Calu3 (cell line): ENCODE measurements around the gene FSTL1. TPM values are rescaled to one million over a fixed set of nuclear protein-coding genes. Genes with fewer than 3 reads are reported as not detected.

Experiments
- BruUV-seq: library from RNA; stranded (reverse); fragments of 400-500 nt; replicated peaks from 2 replicates; lab custom pipeline; 2021; lab: Mats Ljungman, UMichigan
- CTCF ChIA-PET: fragments of 300-600 bp; sonication (Branson Sonifier 250); formaldehyde crosslinking; loops from one replicate; lab custom pipeline; 2022; ENCODE audit warnings: antibody characterized with exemption; lab: Charles Lee
- DNase-seq: peaks from one replicate; pipeline ENCODE4 v3.0.0; 2022
- H3K27ac Mint-ChIP-seq: one replicate; pipeline ENCODE4 v1.8.0; 2022; ENCODE audit warnings: mixed read lengths; ENCODE audit not compliant: unreplicated experiment
- H3K27me3 Mint-ChIP-seq: one replicate; pipeline ENCODE4 v1.8.0; 2022; ENCODE audit warnings: mixed read lengths; ENCODE audit not compliant: unreplicated experiment
- H3K36me3 Mint-ChIP-seq: one replicate; pipeline ENCODE4 v1.8.0; 2022; ENCODE audit warnings: mild to moderate bottlenecking, moderate library complexity, mixed read lengths; ENCODE audit not compliant: insufficient read depth, unreplicated experiment
- H3K4me1 Mint-ChIP-seq: one replicate; pipeline ENCODE4 v1.8.0; 2022; ENCODE audit warnings: mild to moderate bottlenecking, low read depth, mixed read lengths; ENCODE audit not compliant: unreplicated experiment
- H3K4me3 Mint-ChIP-seq: one replicate; pipeline ENCODE4 v1.8.0; 2022; ENCODE audit warnings: mild to moderate bottlenecking, low read depth, moderate library complexity, mixed read lengths; ENCODE audit not compliant: unreplicated experiment
- H3K9me3 Mint-ChIP-seq: one replicate; pipeline ENCODE4 v1.8.0; 2022; ENCODE audit warnings: low read depth, mixed read lengths; ENCODE audit not compliant: unreplicated experiment
- intact Hi-C: fragments of 100-400 bp; cut with micrococcal nuclease; formaldehyde crosslinking; loops from one replicate; pipeline ENCODE4 v1.10.0; 2022; ENCODE audit not compliant: unreplicated experiment
- total RNA-seq: library from RNA; stranded (reverse); gene quantifications from 2 replicates; pipeline ENCODE4 v1.2.3, GENCODE V29; 2022
- TF ChIP-seq, protein P1 (sequence below): fragments of 200-600 bp; IDR thresholded peaks from one replicate; pipeline ENCODE4 v1.8.0; 2022; ENCODE audit warnings: antibody characterized with exemption; ENCODE audit not compliant: unreplicated experiment

Gene FSTL1
- total RNA-seq, 1 experiment from 2014 or later, result 18.5 TPM

DNA sequence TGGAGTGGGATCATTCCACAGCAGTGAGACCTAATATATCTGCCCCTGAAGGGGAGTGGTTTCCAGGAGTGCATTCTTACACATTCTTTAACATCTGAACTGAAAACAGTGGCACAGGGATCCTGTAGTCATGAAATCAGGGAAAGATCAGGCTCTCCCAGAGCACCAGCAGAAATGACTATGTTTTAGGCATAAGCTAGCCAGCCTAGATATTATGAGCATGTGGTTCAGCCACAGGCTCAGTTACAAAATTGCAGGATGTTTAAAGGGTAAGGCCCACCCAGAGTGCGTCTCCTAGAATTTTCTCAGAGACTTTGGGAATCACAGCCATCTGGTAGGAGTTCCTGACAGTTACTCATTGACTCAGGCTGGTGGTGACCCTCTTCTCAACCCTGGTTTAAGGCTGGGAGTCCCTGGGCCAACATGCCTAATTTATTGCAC, 20.9 kb downstream of the FSTL1 start:
- BruUV-seq, result no TSS peak
- TF ChIP-seq, protein P1, sequence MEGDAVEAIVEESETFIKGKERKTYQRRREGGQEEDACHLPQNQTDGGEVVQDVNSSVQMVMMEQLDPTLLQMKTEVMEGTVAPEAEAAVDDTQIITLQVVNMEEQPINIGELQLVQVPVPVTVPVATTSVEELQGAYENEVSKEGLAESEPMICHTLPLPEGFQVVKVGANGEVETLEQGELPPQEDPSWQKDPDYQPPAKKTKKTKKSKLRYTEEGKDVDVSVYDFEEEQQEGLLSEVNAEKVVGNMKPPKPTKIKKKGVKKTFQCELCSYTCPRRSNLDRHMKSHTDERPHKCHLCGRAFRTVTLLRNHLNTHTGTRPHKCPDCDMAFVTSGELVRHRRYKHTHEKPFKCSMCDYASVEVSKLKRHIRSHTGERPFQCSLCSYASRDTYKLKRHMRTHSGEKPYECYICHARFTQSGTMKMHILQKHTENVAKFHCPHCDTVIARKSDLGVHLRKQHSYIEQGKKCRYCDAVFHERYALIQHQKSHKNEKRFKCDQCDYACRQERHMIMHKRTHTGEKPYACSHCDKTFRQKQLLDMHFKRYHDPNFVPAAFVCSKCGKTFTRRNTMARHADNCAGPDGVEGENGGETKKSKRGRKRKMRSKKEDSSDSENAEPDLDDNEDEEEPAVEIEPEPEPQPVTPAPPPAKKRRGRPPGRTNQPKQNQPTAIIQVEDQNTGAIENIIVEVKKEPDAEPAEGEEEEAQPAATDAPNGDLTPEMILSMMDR, result no peak
- Mint-ChIP-seq H3K4me3 (no peak overlapping the region), H3K27me3 (no peaks in the 10 kb centered on the region), H3K36me3 (no peaks in the 10 kb centered on the region), H3K9me3 (peaks cover 3% of the 10 kb centered on the region), H3K4me1 (peaks cover 23% of the 10 kb centered on the region), H3K27ac (no peak overlapping the region)
- no peak for DNase-seq
- CTCF ChIA-PET, result no interaction called here
- intact Hi-C loops, result no loop called here

DNA sequence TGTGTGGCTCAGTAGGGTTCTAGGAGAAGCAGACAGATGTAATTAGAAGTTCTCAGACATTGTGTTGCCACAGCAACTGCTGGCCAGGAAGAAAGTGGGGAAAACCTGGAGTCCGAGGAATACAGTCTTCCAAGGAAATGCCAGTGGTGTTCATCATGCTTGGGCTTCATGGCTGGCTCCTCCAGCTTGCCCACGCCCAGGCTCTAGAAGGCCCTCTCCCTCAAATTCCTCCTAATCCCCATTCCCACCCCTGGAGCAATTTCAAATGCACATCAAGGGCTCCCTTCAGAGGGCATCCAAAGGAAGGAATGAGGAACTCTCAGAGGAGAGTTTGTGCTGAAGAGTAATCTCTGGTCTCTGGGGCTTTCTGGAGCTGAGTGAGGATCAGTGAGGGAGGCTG, 21.9 kb downstream of the FSTL1 start:
- CTCF ChIA-PET, result no interaction called here
- no peak for DNase-seq

DNA sequence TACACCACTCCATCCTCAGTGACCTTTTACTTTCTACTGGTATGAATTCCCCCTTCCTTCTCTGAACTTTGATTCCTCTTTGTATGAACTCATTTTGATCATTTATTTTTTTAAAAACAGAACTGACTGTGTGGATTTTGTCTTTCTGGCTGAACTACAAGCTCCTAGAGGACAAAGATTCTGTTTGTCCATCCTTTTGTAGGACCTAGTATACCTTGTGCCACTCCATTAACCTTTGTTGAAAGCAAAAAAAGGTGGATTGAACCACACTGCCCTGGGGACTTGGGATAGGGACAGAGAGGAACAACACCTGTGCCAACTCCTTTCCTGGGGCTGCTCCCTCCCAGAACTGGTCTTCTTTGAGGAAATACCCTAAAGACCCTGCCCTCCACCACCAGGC, 23.6 kb downstream of the FSTL1 start:
- Mint-ChIP-seq H3K27ac (no peak overlapping the region), H3K4me3 (no peak overlapping the region), H3K27me3 (no peaks in the 10 kb centered on the region), H3K36me3 (no peaks in the 10 kb centered on the region), H3K4me1 (peaks cover 3% of the 10 kb centered on the region), H3K9me3 (no peaks in the 10 kb centered on the region)
- DNase-seq, result no peak
- TF ChIP-seq, protein P1, result no peak
- CTCF ChIA-PET, result no interaction called here
- no TSS peak for BruUV-seq
- intact Hi-C loops, result no loop called here

More for the DNA sequence above, 21.9 kb downstream of the FSTL1 start:
- TF ChIP-seq, protein P1, result no peak
- Mint-ChIP-seq H3K36me3 (no peaks in the 10 kb centered on the region), H3K27me3 (no peaks in the 10 kb centered on the region), H3K4me3 (no peak overlapping the region), H3K9me3 (peaks cover 2% of the 10 kb centered on the region), H3K27ac (no peak overlapping the region), H3K4me1 (peaks cover 16% of the 10 kb centered on the region)
- intact Hi-C loops, result no loop called here
- BruUV-seq, result no TSS peak

DNA sequence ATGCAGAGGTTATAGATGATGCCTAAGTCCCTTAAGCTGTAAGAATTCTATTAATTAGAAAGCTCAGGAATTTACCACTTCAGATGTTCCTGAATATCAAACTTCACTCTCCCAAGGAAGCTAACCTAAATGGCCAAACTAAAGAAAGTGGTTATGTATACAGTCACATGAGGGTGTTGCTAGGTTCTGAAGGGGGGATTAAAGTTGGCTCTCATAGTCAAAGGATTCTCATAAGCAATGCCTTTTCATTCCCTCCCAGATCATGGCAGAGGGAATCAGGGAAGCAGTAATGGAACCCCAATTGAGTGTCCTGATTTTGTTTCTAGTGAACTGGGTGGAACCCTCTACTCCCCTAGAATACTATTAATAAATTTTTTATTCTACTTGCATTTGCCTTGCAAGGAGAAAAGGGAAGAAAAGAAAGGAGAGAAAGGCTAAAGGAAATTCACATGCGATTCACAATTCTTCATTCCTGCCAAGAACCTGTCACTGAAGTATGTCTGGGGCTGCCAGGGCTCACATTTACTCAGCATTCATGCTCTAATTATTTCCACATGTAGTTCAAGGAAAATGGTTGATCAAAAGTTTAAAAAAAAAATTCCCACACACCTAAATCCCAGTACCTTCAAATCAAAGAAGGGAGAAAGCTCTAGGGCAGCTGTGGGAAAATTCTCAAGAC, 25.1 kb downstream of the FSTL1 start:
- no peaks in the 10 kb centered on the region for H3K36me3 Mint-ChIP-seq
- BruUV-seq, result no TSS peak
- intact Hi-C loops, result no loop called here
- H3K27ac Mint-ChIP-seq, result no peak overlapping the region
- H3K4me1 Mint-ChIP-seq, result no peaks in the 10 kb centered on the region
- DNase-seq, result no peak
- CTCF ChIA-PET, result no interaction called here
- H3K4me3 Mint-ChIP-seq, result no peak overlapping the region
- no peaks in the 10 kb centered on the region for H3K27me3 Mint-ChIP-seq
- H3K9me3 Mint-ChIP-seq, result no peaks in the 10 kb centered on the region
- TF ChIP-seq, protein P1, result no peak
